Sigmoid colon (tissue), 7 donors: Measurements from ENCODE around the gene AP1S2. TPM values are rescaled to one million over a fixed set of nuclear protein-coding genes. Genes with fewer than 3 reads are reported as not detected.
"Not testable (repeated sequence)": the region's sequence is repeated elsewhere in the genome, so short reads cannot be mapped to it uniquely, and the experiment has no call there.

Experiments
- DNase-seq: peaks from one replicate; pipeline ENCODE4 v3.0.0-alpha.2; 2019
- H3K27ac ChIP-seq, 4 donors: fragments of 200-600 bp; sonication (generic); one replicate each; pipeline ENCODE4 v1.5.1; 2016 to 2019; ENCODE audit warnings: mild to moderate bottlenecking in 1 of 4
- H3K27me3 ChIP-seq, 3 donors: fragments of 200-600 bp; sonication (generic); one replicate each; pipeline ENCODE4 v1.5.1; 2019; ENCODE audit warnings: mild to moderate bottlenecking in 1 of 3
- H3K36me3 ChIP-seq, 4 donors: fragments of 200-600 bp; sonication (generic); one replicate each; pipeline ENCODE4 v1.5.1; 2016 to 2019
- H3K4me1 ChIP-seq, 4 donors: fragments of 200-600 bp; sonication (generic); one replicate each; pipeline ENCODE4 v1.5.1; 2017 to 2019
- H3K4me3 ChIP-seq, 4 donors: fragments of 200-600 bp; sonication (generic); one replicate each; pipeline ENCODE4 v1.5.1; 2017 to 2019; ENCODE audit warnings: mild to moderate bottlenecking in 2 of 4, moderate library complexity in 1 of 4
- H3K9me3 ChIP-seq, 4 donors: fragments of 200-600 bp in 3 of 4; sonication (generic) in 3 of 4; one replicate each; pipeline versions ENCODE4 v1.5.1 to v1.6.1; 2013 to 2019
- CTCF ChIP-seq, 4 experiments: fragments of 450-650 bp in 3 of 4; fragments of 200-600 bp in 1 of 4; IDR thresholded peaks; one replicate each; pipeline ENCODE4 v1.5.1; 2016 to 2019; ENCODE audit warnings: antibody characterized with exemption in 4 of 4, mild to moderate bottlenecking in 3 of 4, moderate library complexity in 2 of 4
- EP300 ChIP-seq, 4 donors: sonication (generic); formaldehyde crosslinking; IDR thresholded peaks; one replicate each; pipeline ENCODE4 v1.6.1; 2017; ENCODE audit warnings: antibody characterized with exemption in 4 of 4
- POLR2A ChIP-seq, 2 donors: fragments of 450-650 bp; IDR thresholded peaks; one replicate each; pipeline ENCODE4 v1.6.1; 2016; ENCODE audit warnings: antibody characterized with exemption in 2 of 2, mild to moderate bottlenecking in 2 of 2, moderate library complexity in 2 of 2
- POLR2AphosphoS5 ChIP-seq, 4 donors: sonication (generic); formaldehyde crosslinking; IDR thresholded peaks; one replicate each; pipeline ENCODE4 v1.6.1; 2017; ENCODE audit warnings: antibody characterized with exemption in 4 of 4
- WGBS, 2 donors: extraction: QIAGEN DNeasy Blood & Tissue Kit; methylation state at CpG; one replicate each; pipeline ENCODE4 v1.1.7; 2013; 5-methylcytosine and 5-hydroxymethylcytosine counted together
- intact Hi-C: fragments of 100-400 bp; cut with DNase I; formaldehyde crosslinking; loops from one replicate; pipeline ENCODE4 v1.15.1; 2023
- polyA plus RNA-seq, 3 donors: library from polyadenylated mRNA; stranded (reverse); fragments of 200-250 nt; gene quantifications; one replicate each; pipeline ENCODE4 v1.2.3, GENCODE V29; 2013
- total RNA-seq, 4 donors: library from RNA; depleted of rRNA; stranded (reverse); fragments of >200 nt; gene quantifications; one replicate each; pipeline ENCODE4 v1.1.0, GENCODE V29; 2016
- donor health status: healthy with polysubstance abuse.
- donor health status: Bipolar disorder and iron deficiency.
- donor health status: healthy.

Gene AP1S2
- total and polyA plus RNA-seq, 7 donors = 19.1 to 156 (median 71.6) TPM

GRCh38 chrX:15890463-15890862, 35.9 kb upstream of the AP1S2 start:
- Histone ChIP-seq H3K4me1 (no peaks in the 10 kb centered on the region), H3K27me3 (no peaks in the 10 kb centered on the region), H3K9me3 (no peaks in the 10 kb centered on the region), H3K27ac (no peak overlapping the region), H3K36me3 (no peaks in the 10 kb centered on the region), H3K4me3 (no peak overlapping the region)
- intact Hi-C loops = no loop called here
- TF ChIP-seq EP300 (IDR thresholded peaks at IDR 0.05) = no peak
- TF ChIP-seq CTCF (IDR thresholded peaks at IDR 0.05) = no peak
- no peak for DNase-seq
- WGBS, 2 donors = 93 to 97% methylated on average over 2 of the region's 2 CpGs

GRCh38 chrX:15888062-15888461, 33.4 kb upstream of the AP1S2 start:
- Histone ChIP-seq H3K36me3 (no peaks in the 10 kb centered on the region), H3K9me3 (no peaks in the 10 kb centered on the region), H3K4me1 (no peaks in the 10 kb centered on the region), H3K27ac (no peak overlapping the region), H3K27me3 (no peaks in the 10 kb centered on the region), H3K4me3 (no peak overlapping the region)
- intact Hi-C loops = no loop called here
- TF ChIP-seq POLR2AphosphoS5 (IDR thresholded peaks at IDR 0.05) (no peak), CTCF (IDR thresholded peaks at IDR 0.05) (no peak), EP300 (IDR thresholded peaks at IDR 0.05) (no peak), POLR2A (IDR thresholded peaks at IDR 0.05) (no peak)
- WGBS, 2 donors = 73 to 82% methylated on average over 5 of the region's 5 CpGs
- no peak for DNase-seq

- intact Hi-C loops = no loop called here
- Histone ChIP-seq H3K27ac (no peak overlapping the region), H3K4me3 (no peak overlapping the region), H3K9me3 (no peaks in the 10 kb centered on the region), H3K27me3 (no peaks in the 10 kb centered on the region), H3K4me1 (no peaks in the 10 kb centered on the region), H3K36me3 (no peaks in the 10 kb centered on the region)
- no peak for TF ChIP-seq POLR2AphosphoS5 (IDR thresholded peaks at IDR 0.05)
- TF ChIP-seq POLR2A (IDR thresholded peaks at IDR 0.05) = no peak
- TF ChIP-seq CTCF (IDR thresholded peaks at IDR 0.05) = no peak
- TF ChIP-seq EP300 (IDR thresholded peaks at IDR 0.05) = no peak
- DNase-seq = no peak
- 95 to 96% methylated on average over 3 of the region's 3 CpGs for WGBS, 2 donors
Measured at GRCh38 chrX:15883540-15883863, 28.9 kb upstream of the AP1S2 start.

GRCh38 chrX:15882704-15883539, 28.3 kb upstream of the AP1S2 start:
- H3K27me3 ChIP-seq = no peaks in the 10 kb centered on the region
- no peaks in the 10 kb centered on the region for H3K4me1 ChIP-seq
- H3K4me3 ChIP-seq = no peak overlapping the region
- H3K36me3 ChIP-seq = no peaks in the 10 kb centered on the region
- DNase-seq = no peak
- intact Hi-C loops = no loop called here
- H3K27ac ChIP-seq = no peak overlapping the region
- no peaks in the 10 kb centered on the region for H3K9me3 ChIP-seq
- WGBS, 2 donors = 44 to 74% methylated on average over 5 of the region's 5 CpGs
- no peak for TF ChIP-seq POLR2A (IDR thresholded peaks at IDR 0.05)

- no peaks in the 10 kb centered on the region for H3K36me3 ChIP-seq
- intact Hi-C loops = no loop called here
- 84% methylated on average over 2 of the region's 2 CpGs for WGBS, 2 donors
- no peaks in the 10 kb centered on the region for H3K4me1 ChIP-seq
- TF ChIP-seq CTCF (IDR thresholded peaks at IDR 0.05) = no peak
- TF ChIP-seq POLR2AphosphoS5 (IDR thresholded peaks at IDR 0.05) = no peak
- TF ChIP-seq POLR2A (IDR thresholded peaks at IDR 0.05) = no peak
- TF ChIP-seq EP300 (IDR thresholded peaks at IDR 0.05) = no peak
- no peak overlapping the region for H3K4me3 ChIP-seq
- no peak overlapping the region for H3K27ac ChIP-seq
- no peaks in the 10 kb centered on the region for H3K27me3 ChIP-seq
- no peaks in the 10 kb centered on the region for H3K9me3 ChIP-seq
- no peak for DNase-seq
Measured at GRCh38 chrX:15881381-15881897, 26.8 kb upstream of the AP1S2 start.

- H3K27ac ChIP-seq, intact Hi-C loops, H3K27me3 ChIP-seq, H3K9me3 ChIP-seq, DNase-seq, H3K4me1 ChIP-seq, H3K36me3 ChIP-seq, H3K4me3 ChIP-seq: not testable (repeated sequence)
- 78 to 82% methylated on average over 1 of the region's 1 CpG for WGBS, 2 donors
Measured at GRCh38 chrX:15877914-15878313, 23.3 kb upstream of the AP1S2 start.
